Measurements from ENCODE around the gene TCF4. TPM values are rescaled to one million over a fixed set of nuclear protein-coding genes. Genes with fewer than 3 reads are reported as not detected.

TCF4 gene
- total RNA-seq, 1 donor from 2014 or later: 4.5 TPM

- intact Hi-C loops (cut with micrococcal nuclease): loop anchor here (1.0 kb wide), 1 partner anchor 41 kb away; no protein-coding TSS in a partner anchor
Observed at GRCh38 chr18:55275039-55275901, 312.7 kb downstream of the TCF4 start.

DNA sequence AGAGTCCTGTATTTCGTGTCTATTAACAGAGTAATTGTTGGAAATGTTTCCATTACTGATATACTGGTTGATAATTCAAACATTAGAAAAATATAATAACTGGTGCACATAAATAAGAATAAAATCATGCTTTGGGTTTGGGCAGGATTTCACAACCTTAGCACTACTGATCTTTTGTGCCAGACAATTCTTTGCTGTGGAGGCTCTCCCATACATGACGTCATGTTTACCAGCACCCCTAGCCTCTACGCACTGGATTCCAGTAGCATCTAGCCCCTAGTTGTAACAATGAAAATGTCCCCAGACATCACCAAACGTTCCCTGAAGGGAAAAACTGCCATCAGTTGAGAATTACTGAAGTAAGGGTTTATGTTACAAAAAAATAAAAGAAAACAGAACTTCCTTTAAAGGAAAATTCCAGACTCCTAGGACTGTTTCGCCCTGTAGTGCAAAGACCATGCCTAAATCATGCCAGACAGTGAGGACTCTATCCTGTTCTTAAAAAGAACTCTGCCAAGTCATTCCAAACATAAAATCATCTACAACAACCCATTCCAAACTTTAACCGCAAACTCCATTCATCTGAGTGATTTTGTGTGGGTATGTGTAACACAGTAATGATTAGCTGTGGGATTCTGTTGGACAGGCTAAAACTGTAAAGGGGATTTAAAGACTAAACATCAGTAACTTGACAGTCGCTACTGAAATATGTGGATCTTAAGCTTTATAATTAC, 315.3 kb downstream of the TCF4 start:
- intact Hi-C loops (cut with micrococcal nuclease): no loop called here

GRCh38 chr18:55269622-55270021, 318.4 kb downstream of the TCF4 start:
- intact Hi-C loops (cut with micrococcal nuclease): no loop called here

DNA sequence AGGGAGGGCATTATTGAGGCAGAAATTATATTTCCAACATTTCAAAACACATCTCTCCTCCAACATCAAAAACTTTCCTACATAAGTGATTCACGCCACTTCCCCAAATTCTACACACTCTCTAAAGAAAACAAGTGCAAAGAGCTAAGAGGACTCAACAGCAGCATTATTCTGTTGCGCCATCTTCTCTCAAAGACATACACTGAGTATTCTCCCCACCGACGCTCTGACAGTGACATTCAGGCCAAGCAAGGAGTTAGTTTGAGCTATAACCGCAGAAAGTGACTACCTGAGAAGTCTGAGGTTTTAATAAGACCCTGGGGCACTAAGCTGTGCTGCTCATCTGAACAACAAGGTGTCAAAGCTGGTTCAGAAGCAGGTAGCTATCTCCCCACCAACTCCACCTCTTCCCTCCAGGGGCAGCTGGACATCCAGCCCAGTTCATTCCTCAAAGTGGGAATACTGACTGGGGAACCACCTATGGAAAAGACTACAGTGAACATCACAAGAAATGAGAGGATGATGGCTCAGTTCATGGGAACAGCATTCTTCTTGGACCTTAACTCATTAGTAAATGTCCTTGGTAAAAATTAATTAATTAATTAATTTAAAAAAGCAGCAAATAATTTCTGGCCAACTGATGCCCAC, 319.2 kb downstream of the TCF4 start:
- intact Hi-C loops (cut with micrococcal nuclease): no loop called here

DNA sequence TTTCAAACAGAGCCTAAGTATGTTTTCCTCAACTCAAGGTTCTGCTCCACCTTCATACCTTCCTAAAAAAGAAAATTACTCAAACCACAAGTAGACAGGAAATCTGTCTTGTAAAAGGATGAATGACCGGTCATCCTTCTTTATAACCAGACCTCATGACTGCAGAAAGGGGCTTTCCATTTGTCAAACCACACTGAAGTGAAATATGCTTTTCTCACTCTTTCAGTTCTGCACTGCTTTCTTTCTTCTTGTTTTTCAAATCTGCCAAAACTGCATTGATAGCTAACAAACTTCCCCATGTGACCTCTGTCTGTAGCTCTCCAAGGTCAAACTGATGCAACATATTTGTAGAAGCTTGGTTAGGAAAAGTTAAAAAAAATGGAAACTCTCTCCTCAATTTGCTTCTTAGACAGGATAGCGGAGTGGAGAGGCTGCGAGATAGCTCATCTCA, 319.8 kb downstream of the TCF4 start:
- intact Hi-C loops (cut with micrococcal nuclease): no loop called here

GRCh38 chr18:55266981-55267380, 321.0 kb downstream of the TCF4 start:
- intact Hi-C loops (cut with micrococcal nuclease): no loop called here

- intact Hi-C loops (cut with micrococcal nuclease): loop anchor here (2.0 kb wide), 1 partner anchor 15 kb away; no protein-coding TSS in a partner anchor
Observed at GRCh38 chr18:55265984-55266383, 322.0 kb downstream of the TCF4 start.

DNA sequence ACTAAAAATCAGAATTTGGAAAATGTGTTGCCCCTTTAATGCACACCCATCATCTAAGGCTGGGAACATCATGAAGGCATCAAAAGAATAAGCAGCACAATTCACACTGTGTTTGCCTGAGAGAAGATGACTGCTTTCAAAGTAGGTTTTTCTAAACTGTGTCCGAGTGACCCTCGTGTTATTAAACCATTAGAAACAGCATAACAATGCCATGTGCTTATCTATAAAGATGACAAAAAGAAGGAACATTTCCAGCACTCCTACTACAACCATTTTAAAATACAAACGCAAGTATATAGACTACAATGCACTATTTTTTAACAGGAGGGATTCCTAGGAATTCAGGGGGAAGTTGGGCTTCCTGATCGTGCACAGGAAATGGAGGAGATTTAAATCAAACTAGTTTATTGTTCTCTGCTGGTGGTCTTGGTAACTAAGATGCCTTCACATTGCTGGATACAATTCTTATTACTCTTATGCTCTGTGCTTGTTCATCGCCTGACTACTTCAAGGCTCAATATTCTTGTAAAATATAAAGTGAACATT, 322.8 kb downstream of the TCF4 start:
- intact Hi-C loops (cut with micrococcal nuclease): loop anchor here (2.0 kb wide), 1 partner anchor 14 kb away; no protein-coding TSS in a partner anchor

GRCh38 chr18:55264108-55264507, 323.9 kb downstream of the TCF4 start:
- intact Hi-C loops (cut with micrococcal nuclease): loop anchor here (2.0 kb wide), 1 partner anchor 13 kb away; no protein-coding TSS in a partner anchor

- intact Hi-C loops (cut with micrococcal nuclease): no loop called here
Observed at GRCh38 chr18:55262021-55262560, 325.9 kb downstream of the TCF4 start.

DNA sequence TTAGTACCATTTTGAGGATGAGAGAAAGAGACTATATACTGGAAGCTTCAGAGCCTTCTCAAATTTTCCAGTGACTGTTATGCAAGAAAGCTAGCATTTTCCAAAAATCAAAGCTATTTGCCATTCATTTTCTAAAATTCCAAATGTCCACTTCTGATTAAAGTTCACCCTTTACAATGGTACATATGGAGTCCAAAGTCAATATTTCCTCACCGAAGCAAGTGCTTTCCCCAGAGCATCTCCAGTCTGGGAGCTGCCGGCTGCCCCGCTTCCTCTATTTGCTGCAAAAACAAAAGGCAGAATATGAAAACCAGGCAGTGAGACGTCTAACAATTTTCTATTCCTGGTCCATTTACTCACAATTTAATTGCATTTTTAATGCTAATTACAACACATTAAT, 326.7 kb downstream of the TCF4 start:
- intact Hi-C loops (cut with micrococcal nuclease): no loop called here

DNA sequence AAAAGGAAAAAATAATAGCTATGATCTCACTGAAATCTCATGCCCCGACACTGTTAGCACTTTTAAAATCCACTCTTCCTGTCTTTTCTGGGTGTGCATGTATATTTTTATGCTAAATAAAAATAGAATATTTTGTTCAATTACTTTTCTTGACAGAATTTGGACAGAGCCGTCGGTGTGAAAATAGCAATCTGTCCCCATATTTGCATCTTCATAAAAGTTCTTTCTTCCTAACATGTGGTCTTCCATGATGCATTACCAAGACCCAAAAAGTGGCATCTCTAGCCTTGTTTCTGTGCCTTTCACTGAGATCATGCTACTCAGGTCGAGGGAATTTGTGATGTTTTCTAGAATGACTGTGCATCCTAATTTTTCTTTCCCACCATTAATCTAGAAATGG, 329.9 kb downstream of the TCF4 start:
- intact Hi-C loops (cut with micrococcal nuclease): no loop called here

DNA sequence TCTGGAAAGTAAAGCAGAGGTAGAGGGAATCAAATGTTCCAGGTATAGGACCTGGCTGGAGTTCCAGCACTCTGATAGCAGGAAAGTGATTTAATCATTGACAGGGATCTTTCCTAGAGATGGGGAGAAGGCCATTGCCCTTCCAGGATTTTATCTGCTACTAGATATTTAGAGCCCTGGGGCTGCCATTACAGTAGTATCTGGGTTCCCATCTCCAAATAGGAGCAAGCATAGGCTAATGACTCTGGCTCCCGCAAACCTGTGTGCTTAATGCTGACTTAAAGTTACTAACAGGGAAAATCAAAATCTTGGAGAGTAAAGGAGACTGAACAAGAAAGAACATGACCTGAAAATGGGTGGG, 331.1 kb downstream of the TCF4 start:
- intact Hi-C loops (cut with micrococcal nuclease): no loop called here

GRCh38 chr18:55256226-55256928, 331.6 kb downstream of the TCF4 start:
- intact Hi-C loops (cut with micrococcal nuclease): no loop called here

DNA sequence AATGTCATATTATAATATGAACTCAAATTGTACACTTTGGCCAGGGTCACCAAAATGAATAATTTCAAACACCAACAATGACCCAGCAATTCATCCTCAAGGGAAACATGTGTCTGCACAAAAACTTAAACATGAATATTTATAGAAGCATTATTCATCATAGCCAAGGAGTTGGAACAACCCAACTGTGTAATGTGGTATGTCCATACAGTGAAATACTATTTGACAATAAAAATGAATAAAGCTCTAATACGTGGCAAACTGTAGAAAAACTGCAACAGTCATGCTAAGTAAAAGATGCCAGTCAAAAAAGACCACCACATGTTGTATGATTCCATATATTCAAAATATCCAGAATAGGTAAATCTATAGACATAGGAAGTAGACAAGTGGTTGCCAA, 334.2 kb downstream of the TCF4 start:
- intact Hi-C loops (cut with micrococcal nuclease): no loop called here

GRCh38 chr18:55252901-55253300, 335.1 kb downstream of the TCF4 start:
- intact Hi-C loops (cut with micrococcal nuclease): no loop called here

DNA sequence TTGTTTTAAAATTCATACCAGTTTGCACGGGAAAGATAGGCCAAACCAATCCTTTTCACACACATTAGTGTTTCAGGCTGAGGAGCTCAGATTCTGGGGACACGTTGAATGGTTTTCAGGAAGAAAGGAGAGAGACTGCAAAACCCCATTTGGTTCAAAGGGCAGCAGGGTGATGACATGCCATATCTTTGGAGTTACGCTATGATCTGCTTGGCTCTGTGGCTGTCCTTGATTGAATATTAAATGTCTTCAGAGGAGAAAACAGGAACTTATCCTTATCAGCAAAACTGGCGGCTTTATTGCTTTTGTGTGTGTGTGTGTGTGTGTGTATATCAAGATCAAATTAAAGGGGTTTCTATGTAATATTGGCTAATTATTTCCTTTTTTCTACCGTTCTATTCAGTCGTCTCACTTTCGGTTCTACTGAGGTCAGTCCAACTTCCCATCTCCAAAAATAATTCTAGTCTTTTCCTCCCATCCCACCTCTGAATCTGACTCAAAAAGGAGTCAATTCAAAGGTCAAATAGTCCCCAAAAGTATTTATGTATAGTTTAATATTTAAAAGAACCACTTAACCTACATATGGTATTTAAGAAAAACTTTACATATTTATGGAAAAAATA, 335.8 kb downstream of the TCF4 start:
- intact Hi-C loops (cut with micrococcal nuclease): no loop called here

DNA sequence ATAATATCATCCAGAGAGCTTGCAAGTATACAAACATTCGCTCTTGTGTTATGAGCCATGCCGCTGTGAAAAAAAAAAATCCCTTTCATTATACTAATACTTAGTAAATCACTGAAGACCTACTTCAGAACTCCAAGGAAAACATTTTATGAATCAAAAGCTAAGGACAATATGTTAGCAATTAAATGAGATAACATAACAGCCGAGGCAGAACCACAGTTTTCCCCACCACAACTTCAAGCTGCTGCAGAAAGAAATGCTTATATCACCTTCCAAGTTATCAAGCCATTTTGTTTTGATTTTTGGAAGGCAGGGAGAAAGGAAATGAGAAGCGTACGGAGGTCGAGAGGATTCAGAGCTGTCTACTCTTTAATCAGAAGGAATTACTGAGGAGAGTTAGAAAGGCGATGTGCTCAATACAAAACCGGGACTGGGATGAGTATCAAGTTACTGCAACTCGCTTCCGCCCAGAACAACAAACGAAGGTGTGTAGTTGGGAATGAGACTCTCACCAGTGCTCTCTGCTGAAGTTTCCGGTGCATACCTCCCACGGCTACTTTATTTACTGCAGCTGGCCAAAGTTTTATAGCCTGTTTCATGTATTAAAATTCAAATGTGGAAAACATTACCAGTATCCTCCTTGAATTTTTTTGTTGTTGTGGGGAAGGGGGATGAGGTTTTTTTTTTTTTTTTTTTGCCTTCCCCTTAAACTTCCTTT, 336.6 kb downstream of the TCF4 start:
- intact Hi-C loops (cut with micrococcal nuclease): loop anchor here (2.0 kb wide), 2 partner anchors 13 to 15 kb away; no protein-coding TSS in a partner anchor

- intact Hi-C loops (cut with micrococcal nuclease): loop anchor here (2.0 kb wide), 2 partner anchors 14 kb away; no protein-coding TSS in a partner anchor
Observed at GRCh38 chr18:55250768-55251173, 337.2 kb downstream of the TCF4 start.

Data from T-helper 2 cell treated with Interferon-gamma antibody and Interleukin-4, amounts not matched to agents 100 ng/mL and 5 ng/mL, for 36 hours (primary cell).